Upper lobe of left lung (tissue), 6 donors: ENCODE measurements around the gene JUNB. TPM values are rescaled to one million over a fixed set of nuclear protein-coding genes. Genes with fewer than 3 reads are reported as not detected.

Experiments
- ATAC-seq, 2 donors: fragments of 200-7000 bp; cut with Tn5 transposase; one replicate each; pipeline ENCODE4 v1.9.1; 2022; ENCODE audit warnings: mild to moderate bottlenecking in 2 of 2, moderate library complexity in 2 of 2; ENCODE audit not compliant: low FRiP score in 2 of 2
- DNase-seq, 2 donors: peaks; one replicate each; pipeline ENCODE4 v3.0.0-alpha.2; 2019 to 2020
- H3K27ac ChIP-seq, 4 donors: fragments of 200-600 bp; sonication (generic); one replicate each; pipeline ENCODE4 v1.5.1; 2016 to 2019
- H3K27me3 ChIP-seq, 4 donors: fragments of 200-600 bp; sonication (generic); one replicate each; pipeline ENCODE4 v1.5.1; 2017 to 2019
- H3K36me3 ChIP-seq, 4 donors: fragments of 200-600 bp; sonication (generic); one replicate each; pipeline ENCODE4 v1.5.1; 2016 to 2019
- H3K4me1 ChIP-seq, 4 donors: fragments of 200-600 bp; sonication (generic); one replicate each; pipeline ENCODE4 v1.5.1; 2018 to 2019
- H3K4me3 ChIP-seq, 4 donors: fragments of 200-600 bp; sonication (generic); one replicate each; pipeline ENCODE4 v1.5.1; 2017 to 2019; ENCODE audit warnings: mild to moderate bottlenecking in 2 of 4, moderate library complexity in 1 of 4
- H3K9me3 ChIP-seq, 4 donors: fragments of 200-600 bp; sonication (generic); one replicate each; pipeline ENCODE4 v1.5.1; 2018 to 2019
- CTCF ChIP-seq, 6 experiments: fragments of 450-650 bp in 4 of 6; fragments of 200-600 bp in 2 of 6; sonication (generic) in 2 of 6; IDR thresholded peaks; one replicate each; pipeline ENCODE4 v1.5.1; 2016 to 2019; ENCODE audit warnings: antibody characterized with exemption in 6 of 6
- EP300 ChIP-seq, 4 donors: sonication (generic); formaldehyde crosslinking; IDR thresholded peaks; one replicate each; pipeline ENCODE4 v1.5.1; 2017; ENCODE audit warnings: antibody characterized with exemption in 4 of 4, control low read depth in 2 of 4
- POLR2A ChIP-seq, 4 donors: fragments of 450-650 bp; IDR thresholded peaks; one replicate each; pipeline ENCODE4 v1.5.1; 2016 to 2017; ENCODE audit warnings: antibody characterized with exemption in 4 of 4, mild to moderate bottlenecking in 2 of 4
- POLR2AphosphoS5 ChIP-seq, 2 donors: sonication (generic); formaldehyde crosslinking; IDR thresholded peaks; one replicate each; pipeline ENCODE4 v1.5.1; 2017; ENCODE audit warnings: antibody characterized with exemption in 2 of 2
- WGBS, 2 donors: methylation state at CpG; one replicate each; pipeline ENCODE4 v1.1.5; 2017 to 2018; 5-methylcytosine and 5-hydroxymethylcytosine counted together
- total RNA-seq, 6 donors: library from RNA; depleted of rRNA in 4 of 6; stranded (reverse); fragments of >200 nt in 4 of 6; gene quantifications; one replicate each; pipeline versions ENCODE4 v1.1.0 to v1.2.1, GENCODE V29; 2016 to 2021
- donor health status: DM: no; HTN: no; CAD: no; lungs with moderate emphysema.
- donor health status: DM: no; HTN: yes; CAD: no; lungs with severe emphysema.

The JUNB gene
- total RNA-seq, 6 donors from 2014 or later = 127 to 422 (median 354) TPM

DNA sequence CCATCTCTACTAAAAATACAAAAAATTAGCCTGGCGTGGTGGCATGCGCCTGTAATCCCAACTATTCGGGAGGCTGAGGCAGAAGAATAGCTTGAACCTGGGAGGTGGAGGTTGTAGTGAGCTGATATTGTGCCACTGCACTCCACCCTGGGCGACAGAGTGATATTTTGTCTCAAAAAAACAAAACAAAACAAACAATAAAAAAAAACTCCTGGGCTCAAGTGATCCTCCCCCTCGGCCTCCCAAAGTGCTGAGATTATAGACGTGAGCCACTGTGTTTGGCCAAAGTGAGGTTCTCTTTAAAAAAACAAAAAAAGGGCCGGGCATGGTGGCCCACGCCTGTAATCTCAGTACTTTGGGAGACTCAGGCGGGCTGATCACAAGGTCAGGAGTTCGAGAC is 3.8 kb upstream of the JUNB start:
- Histone ChIP-seq H3K27me3 (no peaks in the 10 kb centered on the region), H3K9me3 (no peaks in the 10 kb centered on the region), H3K36me3 (peaks cover 0 to 4% (median 0%) of the 10 kb centered on the region in 4 donors), H3K4me3 (no peak overlapping the region), H3K4me1 (peaks cover 68 to 79% (median 71%) of the 10 kb centered on the region in 4 donors), H3K27ac (peak overlapping the region; percentile 96 to 100 (median 98))
- TF ChIP-seq CTCF (IDR thresholded peaks at IDR 0.05) = no peak
- no peak for TF ChIP-seq POLR2A (IDR thresholded peaks at IDR 0.05)
- no peak for TF ChIP-seq EP300 (IDR thresholded peaks at IDR 0.05)
- TF ChIP-seq POLR2AphosphoS5 (IDR thresholded peaks at IDR 0.05) = no peak
- ATAC-seq (no peak), DNase-seq (no peak)
- 68 to 71% methylated on average over 10 of the region's 10 CpGs for WGBS, 2 donors

DNA sequence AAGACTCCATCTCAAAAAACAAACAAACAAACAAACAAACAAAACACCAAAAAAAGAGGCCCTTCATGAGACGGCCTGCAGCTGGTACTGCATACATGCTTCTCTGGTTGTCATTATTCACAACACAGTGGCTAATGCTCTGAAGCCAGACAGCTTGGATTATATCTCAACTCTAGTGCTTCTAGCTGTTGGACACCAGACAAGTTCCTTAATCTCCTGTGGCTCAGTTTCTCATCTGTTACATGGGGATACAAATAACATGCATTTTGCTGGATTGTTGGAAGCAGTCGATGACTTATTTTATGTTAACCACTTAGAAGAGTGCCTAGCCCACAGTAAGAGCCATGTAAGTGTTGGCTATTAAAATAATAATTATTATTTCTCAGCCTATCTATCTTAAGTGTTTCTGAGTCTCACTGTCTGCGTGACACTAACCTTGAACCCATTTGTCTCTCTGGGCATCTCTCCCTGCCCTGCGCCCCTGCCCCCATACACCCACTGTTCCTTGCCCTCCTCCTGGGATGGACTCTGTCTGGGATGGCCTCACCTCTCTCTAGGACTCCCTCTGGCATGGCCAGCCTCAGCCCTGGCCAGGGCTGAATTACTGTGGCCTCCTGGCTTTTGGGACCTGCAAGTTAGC is 3.1 kb upstream of the JUNB start:
- no peak for DNase-seq
- H3K36me3 ChIP-seq = peaks cover 0 to 11% (median 0%) of the 10 kb centered on the region in 4 donors
- TF ChIP-seq POLR2AphosphoS5 (IDR thresholded peaks at IDR 0.05) (no peak), POLR2A (IDR thresholded peaks at IDR 0.05) (no peak), CTCF (IDR thresholded peaks at IDR 0.05) (no peak), EP300 (IDR thresholded peaks at IDR 0.05) (no peak)
- 50 to 54% methylated on average over 4 of the region's 4 CpGs for WGBS, 2 donors
- no peak for ATAC-seq
- H3K4me1 ChIP-seq = peaks cover 62 to 72% (median 67%) of the 10 kb centered on the region in 4 donors
- H3K27ac ChIP-seq = peak overlapping the region; percentile 96 to 100 (median 98)
- no peaks in the 10 kb centered on the region for H3K27me3 ChIP-seq
- no peaks in the 10 kb centered on the region for H3K9me3 ChIP-seq
- peak overlapping the region in 3 of 4 donors; percentile 84 to 96 (median 93) for H3K4me3 ChIP-seq

DNA sequence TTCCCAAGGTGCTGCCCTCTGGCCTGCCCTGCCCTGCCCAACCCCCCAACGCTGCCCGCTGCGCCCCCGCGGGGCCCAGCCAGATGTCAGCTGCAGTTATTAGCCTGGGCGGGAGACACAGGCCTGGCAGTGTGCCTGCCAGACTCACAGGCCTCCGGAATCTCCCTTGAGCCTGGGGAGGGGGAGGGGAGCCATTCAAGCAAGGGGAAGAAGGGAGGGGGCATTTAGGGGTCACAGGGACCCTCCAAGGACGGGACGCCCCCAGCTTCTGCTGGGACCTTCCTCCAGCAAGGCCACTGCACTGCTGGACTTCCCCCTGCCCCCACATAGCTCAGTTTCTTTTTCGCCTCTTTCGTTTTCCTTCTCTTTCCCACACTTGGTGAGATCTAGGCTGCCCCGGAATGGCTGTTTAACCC is 2.6 kb upstream of the JUNB start:
- Histone ChIP-seq H3K4me1 (peaks cover 57 to 67% (median 62%) of the 10 kb centered on the region in 4 donors), H3K4me3 (peak overlapping the region; percentile 38 to 96 (median 88)), H3K36me3 (peaks cover 0 to 11% (median 0%) of the 10 kb centered on the region in 4 donors), H3K27me3 (no peaks in the 10 kb centered on the region), H3K9me3 (no peaks in the 10 kb centered on the region), H3K27ac (peak overlapping the region; percentile 96 to 100 (median 98))
- no peak for ATAC-seq
- DNase-seq = peak; percentile 90 to 91
- TF ChIP-seq CTCF (IDR thresholded peaks at IDR 0.05) (peak in 1 of 6 experiments; percentile 9), EP300 (IDR thresholded peaks at IDR 0.05) (peak in 1 of 4 donors; percentile 9), POLR2AphosphoS5 (IDR thresholded peaks at IDR 0.05) (peak; percentile 73 to 78), POLR2A (IDR thresholded peaks at IDR 0.05) (peak in 1 of 4 donors; percentile 34)
- 3 to 4% methylated on average over 6 to 12 of the region's 12 CpGs for WGBS, 2 donors

GRCh38 chr19:12789098-12789903 is 2.0 kb upstream of the JUNB start:
- no peak for ATAC-seq
- Histone ChIP-seq H3K9me3 (no peaks in the 10 kb centered on the region), H3K4me3 (peak overlapping the region; percentile 38 to 96 (median 88)), H3K36me3 (peaks cover 0 to 11% (median 0%) of the 10 kb centered on the region in 4 donors), H3K27ac (peak overlapping the region; percentile 96 to 100 (median 98)), H3K4me1 (peaks cover 56 to 67% (median 61%) of the 10 kb centered on the region in 4 donors), H3K27me3 (no peaks in the 10 kb centered on the region)
- no peak for DNase-seq
- WGBS, 2 donors = 2% methylated on average over 6 to 9 of the region's 46 CpGs
- no peak for TF ChIP-seq CTCF (IDR thresholded peaks at IDR 0.05)
- TF ChIP-seq EP300 (IDR thresholded peaks at IDR 0.05) = no peak
- no peak for TF ChIP-seq POLR2AphosphoS5 (IDR thresholded peaks at IDR 0.05)
- no peak for TF ChIP-seq POLR2A (IDR thresholded peaks at IDR 0.05)
